GM23248 (cell line): ENCODE data around the gene TCP11. TPM values are rescaled to one million over a fixed set of nuclear protein-coding genes. Genes with fewer than 3 reads are reported as not detected.

Experiments used
- DNase-seq: peaks from one replicate; pipeline ENCODE4 v3.0.0-alpha.2; 2015
- H2AFZ ChIP-seq: fragments of 200-600 bp; sonication (generic); 2 replicates; pipeline ENCODE4 v1.6.1; 2016; ENCODE audit warnings: antibody characterized with exemption
- H3F3A ChIP-seq: fragments of 200-600 bp; sonication (generic); 2 replicates; pipeline ENCODE4 v1.6.1; 2016; ENCODE audit warnings: mild to moderate bottlenecking, antibody characterized with exemption, mixed run types; ENCODE audit not compliant: insufficient read depth
- H3K27ac ChIP-seq: fragments of 200-600 bp; sonication (generic); 2 replicates; pipeline ENCODE4 v1.5.1; 2016; ENCODE audit warnings: mild to moderate bottlenecking
- H3K27me3 ChIP-seq: fragments of 200-600 bp; sonication (generic); replicated peaks from 2 replicates; pipeline ENCODE4 v1.6.1; 2016; ENCODE audit warnings: mild to moderate bottlenecking; ENCODE audit not compliant: insufficient read depth
- H3K36me3 ChIP-seq: fragments of 200-600 bp; sonication (generic); 2 replicates; pipeline ENCODE4 v1.6.1; 2016; ENCODE audit warnings: low read depth, mild to moderate bottlenecking
- H3K4me1 ChIP-seq: fragments of 200-600 bp; sonication (generic); 2 replicates; pipeline ENCODE4 v1.6.1; 2016; ENCODE audit warnings: mild to moderate bottlenecking; ENCODE audit not compliant: insufficient read depth
- H3K4me2 ChIP-seq: fragments of 200-600 bp; sonication (generic); one replicate; pipeline ENCODE4 v1.6.1; 2016; ENCODE audit warnings: mild to moderate bottlenecking; ENCODE audit not compliant: unreplicated experiment
- H3K4me3 ChIP-seq: fragments of 200-600 bp; sonication (generic); 2 replicates; pipeline ENCODE4 v1.5.1; 2016; ENCODE audit warnings: mild to moderate bottlenecking
- H3K79me2 ChIP-seq: fragments of 200-600 bp; sonication (generic); 2 replicates; pipeline ENCODE4 v1.6.1; 2016; ENCODE audit warnings: mild to moderate bottlenecking; ENCODE audit not compliant: insufficient read depth
- H3K9ac ChIP-seq: fragments of 200-600 bp; sonication (generic); 2 replicates; pipeline ENCODE4 v1.6.1; 2016; ENCODE audit warnings: mild to moderate bottlenecking
- H3K9me2 ChIP-seq: fragments of 200-600 bp; sonication (generic); 2 replicates; pipeline ENCODE4 v1.6.1; 2016; ENCODE audit warnings: mixed run types, mild to moderate bottlenecking, moderate library complexity; ENCODE audit not compliant: insufficient read depth
- H3K9me3 ChIP-seq: fragments of 200-600 bp; sonication (generic); one replicate; pipeline ENCODE4 v1.6.1; 2017; ENCODE audit warnings: low read depth
- H4K20me1 ChIP-seq: fragments of 200-600 bp; sonication (generic); 2 replicates; pipeline ENCODE4 v1.6.0; 2016; ENCODE audit not compliant: insufficient read depth
- EZH2 ChIP-seq: fragments of 200-600 bp; sonication (generic); IDR thresholded peaks from 2 replicates; pipeline ENCODE4 v1.6.1; 2018; ENCODE audit warnings: antibody characterized with exemption, mild to moderate bottlenecking; ENCODE audit not compliant: insufficient read depth, poor library complexity, severe bottlenecking
- EZH2phosphoT487 ChIP-seq: fragments of 200-600 bp; sonication (generic); IDR thresholded peaks from 2 replicates; pipeline ENCODE4 v1.6.1; 2018; ENCODE audit warnings: antibody characterized with exemption, moderate library complexity, mild to moderate bottlenecking, low read depth; ENCODE audit not compliant: insufficient read depth
- WGBS, 2 experiments: methylation state at CpG; one replicate each; pipeline ENCODE4 v1.1.6; 2015 to 2017; ENCODE audit warnings: low lambda C conversion rate in 2 of 2, low coverage in 1 of 2; ENCODE audit errors: missing lambda C conversion rate in 2 of 2; 5-methylcytosine and 5-hydroxymethylcytosine counted together
- in situ Hi-C: fragments of 300-500 bp; cut with MboI; formaldehyde crosslinking; loops from 2 replicates; pipeline ENCODE4 v1.15.0; 2020
- polyA plus RNA-seq: library from polyadenylated mRNA; unstranded; fragments of >200 nt; fragmentation: Nextera tagmentation; extraction: Ambion mirVana; gene quantifications from 2 replicates; pipeline ENCODE4 v1.2.1, GENCODE V29; 2016
- total RNA-seq: library from RNA; depleted of rRNA; stranded (reverse); fragments of >200 nt; shearing (Covaris generic); gene quantifications from 2 replicates; pipeline ENCODE4 v1.2.3, GENCODE V29; 2014

Gene TCP11
- total and polyA plus RNA-seq, 2 experiments from 2014 or later: not detected

GRCh38 chr6:35090734-35091133 lies 50.4 kb downstream of the TCP11 start:
- peak overlapping the region; percentile 43; the same call in 1 of the 2 replicates for H3K27ac ChIP-seq
- 0 out of 2 replicates have a peak overlapping the region, but pooled peaks have one; percentile 58 for H2AFZ ChIP-seq
- no peaks in the 10 kb centered on the region for H4K20me1 ChIP-seq
- no peak overlapping the region for H3K9ac ChIP-seq
- H3K9me3 ChIP-seq: no peaks in the 10 kb centered on the region
- H3K9me2 ChIP-seq: no peaks in the 10 kb centered on the region
- 60 to 67% methylated on average over 10 of the region's 10 CpGs for WGBS, 2 experiments
- peaks cover 44% of the 10 kb centered on the region for H3F3A ChIP-seq
- no peaks in the 10 kb centered on the region for H3K79me2 ChIP-seq
- DNase-seq: no peak
- H3K27me3 ChIP-seq: no peaks in the 10 kb centered on the region
- H3K4me2 ChIP-seq: no peak overlapping the region
- in situ Hi-C loops: no loop called here
- TF ChIP-seq EZH2phosphoT487 (no peak), EZH2 (no peak)
- H3K4me3 ChIP-seq: no peak overlapping the region
- no peaks in the 10 kb centered on the region for H3K36me3 ChIP-seq
- H3K4me1 ChIP-seq: peaks cover 53% of the 10 kb centered on the region

- in situ Hi-C loops: no loop called here
- Histone ChIP-seq H3K79me2 (no peaks in the 10 kb centered on the region), H3K27ac (no peak overlapping the region), H3K4me3 (no peak overlapping the region), H4K20me1 (no peaks in the 10 kb centered on the region), H3K36me3 (no peaks in the 10 kb centered on the region), H3K4me2 (no peak overlapping the region), H3K9me2 (no peaks in the 10 kb centered on the region), H3F3A (peaks cover 39% of the 10 kb centered on the region), H3K27me3 (no peaks in the 10 kb centered on the region), H3K9me3 (no peaks in the 10 kb centered on the region), H3K9ac (no peak overlapping the region), H2AFZ (no peak overlapping the region), H3K4me1 (peaks cover 51% of the 10 kb centered on the region)
- 78 to 81% methylated on average over 15 of the region's 15 CpGs for WGBS, 2 experiments
- peak; percentile 60 for DNase-seq
- no peak for TF ChIP-seq EZH2
- no peak for TF ChIP-seq EZH2phosphoT487
Observed at GRCh38 chr6:35089935-35090505, 51.1 kb downstream of the TCP11 start.

GRCh38 chr6:35089216-35089934 lies 51.8 kb downstream of the TCP11 start:
- Histone ChIP-seq H3K4me3 (no peak overlapping the region), H3K9me2 (no peaks in the 10 kb centered on the region), H3K27ac (no peak overlapping the region), H3K4me2 (no peak overlapping the region), H3K36me3 (no peaks in the 10 kb centered on the region), H3K4me1 (peaks cover 48% of the 10 kb centered on the region), H4K20me1 (no peaks in the 10 kb centered on the region), H3K9me3 (no peaks in the 10 kb centered on the region), H3F3A (peaks cover 32% of the 10 kb centered on the region), H3K9ac (no peak overlapping the region), H3K27me3 (no peaks in the 10 kb centered on the region), H2AFZ (no peak overlapping the region), H3K79me2 (no peaks in the 10 kb centered on the region)
- no peak for TF ChIP-seq EZH2
- no peak for TF ChIP-seq EZH2phosphoT487
- DNase-seq: no peak
- WGBS, 2 experiments: 77 to 78% methylated on average over 19 of the region's 19 CpGs
- in situ Hi-C loops: no loop called here

- H4K20me1 ChIP-seq: no peaks in the 10 kb centered on the region
- no peak overlapping the region for H3K4me3 ChIP-seq
- H3K4me1 ChIP-seq: peaks cover 40% of the 10 kb centered on the region
- H2AFZ ChIP-seq: no peak overlapping the region
- no peaks in the 10 kb centered on the region for H3K36me3 ChIP-seq
- no peaks in the 10 kb centered on the region for H3K79me2 ChIP-seq
- no peaks in the 10 kb centered on the region for H3K9me2 ChIP-seq
- H3K4me2 ChIP-seq: no peak overlapping the region
- no peak overlapping the region for H3K27ac ChIP-seq
- TF ChIP-seq EZH2phosphoT487 (no peak), EZH2 (no peak)
- H3K9me3 ChIP-seq: no peaks in the 10 kb centered on the region
- in situ Hi-C loops: no loop called here
- no peak overlapping the region for H3K9ac ChIP-seq
- no peak for DNase-seq
- 79 to 84% methylated on average over 23 to 24 of the region's 24 CpGs for WGBS, 2 experiments
- H3F3A ChIP-seq: peaks cover 27% of the 10 kb centered on the region
- H3K27me3 ChIP-seq: no peaks in the 10 kb centered on the region
Observed at GRCh38 chr6:35088281-35089215, 52.6 kb downstream of the TCP11 start.
